HT1080 (cell line): ENCODE data around the gene SPIRE1. TPM values are rescaled to one million over a fixed set of nuclear protein-coding genes. Genes with fewer than 3 reads are reported as not detected.

Source experiments
- small RNA-seq: library from RNA; depleted of rRNA; stranded (forward); fragments of <200 nt; gene quantifications from one replicate; pipeline ENCODE3, GENCODE V24; 2014
- total RNA-seq: library from RNA; depleted of rRNA; stranded (reverse); fragments of >200 nt; shearing (Covaris generic); gene quantifications from 2 replicates; pipeline ENCODE4 v1.2.3, GENCODE V29; 2014; rRNA removed

SPIRE1 gene
- total RNA-seq, 1 experiment from 2014 or later, result 14.8 TPM

Small RNAs within 50 kb of the gene (small RNA-seq; reads per million reads assigned to genes)
- not detected for gene RNU7-129P

Other genes with a start within 250 kb of the SPIRE1 start
- 11.8 and 19.2 TPM in 2 replicates for gene CEP76, start 44.6 kb upstream of the SPIRE1 start, total RNA-seq
- 87.7 and 103 TPM in 2 replicates for gene PSMG2, start 44.9 kb upstream of the SPIRE1 start, total RNA-seq
- gene PTPN2, start 226.1 kb upstream of the SPIRE1 start, total RNA-seq, result 35.1 and 35.3 TPM in 2 replicates